Tibial nerve (tissue), 4 donors: ENCODE data around the gene ACLY. TPM values are rescaled to one million over a fixed set of nuclear protein-coding genes. Genes with fewer than 3 reads are reported as not detected.

Source experiments
- DNase-seq, 2 donors: peaks; one replicate each; pipeline ENCODE4 v3.0.0-alpha.2; 2019; ENCODE audit warnings: low spot score in 2 of 2
- H3K27ac ChIP-seq, 4 donors: fragments of 200-600 bp; sonication (generic) in 3 of 4; one replicate each; pipeline ENCODE4 v1.5.1; 2017 to 2019; ENCODE audit warnings: mild to moderate bottlenecking in 1 of 4
- H3K27me3 ChIP-seq, 2 donors: fragments of 200-600 bp; sonication (generic) in 1 of 2; one replicate each; pipeline versions ENCODE4 v1.5.1 to v1.6.0; 2017 to 2019
- H3K36me3 ChIP-seq, 3 donors: fragments of 200-600 bp; sonication (generic); one replicate each; pipeline ENCODE4 v1.5.1; 2018 to 2019
- H3K4me1 ChIP-seq, 4 donors: fragments of 200-600 bp; sonication (generic) in 3 of 4; one replicate each; pipeline ENCODE4 v1.5.1; 2017 to 2019
- H3K4me3 ChIP-seq, 4 donors: fragments of 200-600 bp; sonication (generic) in 3 of 4; one replicate each; pipeline ENCODE4 v1.5.1; 2017 to 2019; ENCODE audit warnings: mild to moderate bottlenecking in 1 of 4, moderate library complexity in 1 of 4
- H3K9me3 ChIP-seq, 4 donors: fragments of 200-600 bp; sonication (generic) in 3 of 4; one replicate each; pipeline ENCODE4 v1.5.1; 2017 to 2019
- EP300 ChIP-seq, 2 donors: sonication (generic); formaldehyde crosslinking; IDR thresholded peaks; one replicate each; pipeline ENCODE4 v1.6.1; 2017; ENCODE audit warnings: antibody characterized with exemption in 2 of 2, mild to moderate bottlenecking in 1 of 2
- POLR2A ChIP-seq, 2 donors: fragments of 450-650 bp; IDR thresholded peaks; one replicate each; pipeline ENCODE4 v1.6.1; 2017; ENCODE audit warnings: antibody characterized with exemption in 2 of 2, mild to moderate bottlenecking in 2 of 2, moderate library complexity in 2 of 2
- WGBS, 2 donors: methylation state at CpG; one replicate each; pipeline ENCODE4 v1.1.5; 2018; 5-methylcytosine and 5-hydroxymethylcytosine counted together
- total RNA-seq, 4 donors: library from RNA; depleted of rRNA; stranded (reverse); fragments of >200 nt; gene quantifications; one replicate each; pipeline ENCODE4 v1.1.0, GENCODE V29; 2016
- TF ChIP-seq, protein P1 (sequence below), 5 experiments: fragments of 200-600 bp in 3 of 5; fragments of 450-650 bp in 2 of 5; sonication (generic) in 3 of 5; IDR thresholded peaks; one replicate each; pipeline ENCODE4 v1.5.1; 2016 to 2019; ENCODE audit warnings: antibody characterized with exemption in 5 of 5, mild to moderate bottlenecking in 3 of 5, moderate library complexity in 2 of 5

Gene ACLY
- total RNA-seq, 4 donors from 2014 or later = 62.8 to 102 (median 72.6) TPM

DNA sequence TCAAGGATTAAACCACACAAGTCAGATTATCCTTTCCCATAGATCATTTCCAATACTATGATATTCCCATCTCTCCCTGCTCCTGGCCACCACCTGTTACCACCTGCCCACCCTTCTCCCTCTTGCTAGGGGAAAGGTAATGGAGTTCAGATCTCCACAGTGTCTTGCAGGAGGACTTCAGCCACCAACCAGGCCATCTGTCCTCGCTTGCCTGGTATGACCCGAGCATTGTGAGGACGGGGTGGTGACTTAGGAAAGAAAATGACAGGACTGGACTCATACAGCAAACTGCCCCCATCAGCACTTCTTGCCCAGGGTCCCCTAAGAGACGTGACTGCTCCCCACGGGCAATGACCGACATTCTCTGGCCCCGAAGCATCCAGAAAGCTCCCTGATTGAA lies 95.2 kb downstream of the ACLY start:
- Histone ChIP-seq H3K36me3 (peaks cover 0 to 67% (median 0%) of the 10 kb centered on the region in 3 donors), H3K27ac (no peak overlapping the region), H3K4me3 (no peak overlapping the region), H3K27me3 (no peaks in the 10 kb centered on the region), H3K9me3 (no peaks in the 10 kb centered on the region), H3K4me1 (peaks cover 0 to 13% (median 0%) of the 10 kb centered on the region in 4 donors)
- 78 to 79% methylated on average over 7 of the region's 7 CpGs for WGBS, 2 donors
- DNase-seq = no peak
- TF ChIP-seq EP300 (IDR thresholded peaks at IDR 0.05) (no peak), POLR2A (IDR thresholded peaks at IDR 0.05) (no peak)
- TF ChIP-seq, protein P1, sequence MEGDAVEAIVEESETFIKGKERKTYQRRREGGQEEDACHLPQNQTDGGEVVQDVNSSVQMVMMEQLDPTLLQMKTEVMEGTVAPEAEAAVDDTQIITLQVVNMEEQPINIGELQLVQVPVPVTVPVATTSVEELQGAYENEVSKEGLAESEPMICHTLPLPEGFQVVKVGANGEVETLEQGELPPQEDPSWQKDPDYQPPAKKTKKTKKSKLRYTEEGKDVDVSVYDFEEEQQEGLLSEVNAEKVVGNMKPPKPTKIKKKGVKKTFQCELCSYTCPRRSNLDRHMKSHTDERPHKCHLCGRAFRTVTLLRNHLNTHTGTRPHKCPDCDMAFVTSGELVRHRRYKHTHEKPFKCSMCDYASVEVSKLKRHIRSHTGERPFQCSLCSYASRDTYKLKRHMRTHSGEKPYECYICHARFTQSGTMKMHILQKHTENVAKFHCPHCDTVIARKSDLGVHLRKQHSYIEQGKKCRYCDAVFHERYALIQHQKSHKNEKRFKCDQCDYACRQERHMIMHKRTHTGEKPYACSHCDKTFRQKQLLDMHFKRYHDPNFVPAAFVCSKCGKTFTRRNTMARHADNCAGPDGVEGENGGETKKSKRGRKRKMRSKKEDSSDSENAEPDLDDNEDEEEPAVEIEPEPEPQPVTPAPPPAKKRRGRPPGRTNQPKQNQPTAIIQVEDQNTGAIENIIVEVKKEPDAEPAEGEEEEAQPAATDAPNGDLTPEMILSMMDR (IDR thresholded peaks at IDR 0.05) = no peak

DNA sequence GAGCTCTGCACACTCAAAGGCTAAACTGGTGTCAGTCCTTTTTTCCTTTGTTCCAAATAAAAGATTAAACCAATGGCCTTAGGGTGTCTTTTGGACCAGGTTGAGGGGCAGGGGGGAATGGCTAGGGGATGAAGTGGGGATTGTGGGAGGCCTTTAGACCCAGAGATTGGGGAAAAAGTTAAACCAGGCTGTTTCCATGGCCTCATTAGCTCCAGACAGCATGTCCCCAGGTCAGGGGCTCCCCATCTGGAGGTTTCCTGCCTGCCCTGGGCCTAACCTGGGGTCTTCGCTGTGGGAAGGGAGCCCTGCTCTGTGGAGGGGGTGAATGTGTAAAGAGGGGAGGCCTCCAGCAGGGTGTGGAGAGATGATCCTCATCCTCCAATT lies 95.6 kb downstream of the ACLY start:
- peaks cover 0 to 13% (median 0%) of the 10 kb centered on the region in 4 donors for H3K4me1 ChIP-seq
- TF ChIP-seq, protein P1 (IDR thresholded peaks at IDR 0.05) = no peak
- TF ChIP-seq POLR2A (IDR thresholded peaks at IDR 0.05) (no peak), EP300 (IDR thresholded peaks at IDR 0.05) (no peak)
- WGBS, 2 donors = 60 to 67% methylated on average over 1 of the region's 1 CpG
- no peak overlapping the region for H3K4me3 ChIP-seq
- no peaks in the 10 kb centered on the region for H3K9me3 ChIP-seq
- no peaks in the 10 kb centered on the region for H3K27me3 ChIP-seq
- no peak for DNase-seq
- peaks cover 0 to 65% (median 0%) of the 10 kb centered on the region in 3 donors for H3K36me3 ChIP-seq
- no peak overlapping the region for H3K27ac ChIP-seq

DNA sequence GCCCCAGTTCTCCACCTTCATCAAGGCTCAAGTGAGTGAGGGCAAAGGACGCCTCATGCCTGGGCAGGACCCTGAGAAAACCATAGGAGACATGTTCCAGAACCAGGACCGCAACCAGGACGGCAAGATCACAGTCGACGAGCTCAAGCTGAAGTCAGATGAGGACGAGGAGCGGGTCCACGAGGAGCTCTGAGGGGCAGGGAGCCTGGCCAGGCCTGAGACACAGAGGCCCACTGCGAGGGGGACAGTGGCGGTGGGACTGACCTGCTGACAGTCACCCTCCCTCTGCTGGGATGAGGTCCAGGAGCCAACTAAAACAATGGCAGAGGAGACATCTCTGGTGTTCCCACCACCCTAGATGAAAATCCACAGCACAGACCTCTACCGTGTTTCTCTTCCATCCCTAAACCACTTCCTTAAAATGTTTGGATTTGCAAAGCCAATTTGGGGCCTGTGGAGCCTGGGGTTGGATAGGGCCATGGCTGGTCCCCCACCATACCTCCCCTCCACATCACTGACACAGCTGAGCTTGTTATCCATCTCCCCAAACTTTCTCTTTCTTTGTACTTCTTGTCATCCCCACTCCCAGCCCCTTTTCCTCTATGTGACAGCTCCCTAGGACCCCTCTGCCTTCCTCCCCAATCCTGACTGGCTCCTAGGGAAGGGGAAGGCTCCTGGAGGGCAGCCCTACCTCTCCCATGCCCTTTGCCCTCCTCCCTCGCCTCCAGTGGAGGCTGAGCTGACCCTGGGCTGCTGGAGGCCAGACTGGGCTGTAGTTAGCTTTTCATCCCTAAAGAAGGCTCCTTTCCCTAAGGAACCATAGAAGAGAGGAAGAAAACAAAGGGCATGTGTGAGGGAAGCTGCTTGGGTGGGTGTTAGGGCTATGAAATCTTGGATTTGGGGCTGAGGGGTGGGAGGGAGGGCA lies 96.3 kb downstream of the ACLY start:
- 64 to 69% methylated on average over 9 to 12 of the region's 12 CpGs for WGBS, 2 donors
- Histone ChIP-seq H3K27me3 (no peaks in the 10 kb centered on the region), H3K4me3 (no peak overlapping the region), H3K9me3 (no peaks in the 10 kb centered on the region), H3K4me1 (peaks cover 0 to 13% (median 0%) of the 10 kb centered on the region in 4 donors), H3K36me3 (peaks cover 0 to 62% (median 0%) of the 10 kb centered on the region in 3 donors), H3K27ac (no peak overlapping the region)
- TF ChIP-seq POLR2A (IDR thresholded peaks at IDR 0.05) (no peak), EP300 (IDR thresholded peaks at IDR 0.05) (no peak)
- TF ChIP-seq, protein P1 (IDR thresholded peaks at IDR 0.05) = no peak
- no peak for DNase-seq

DNA sequence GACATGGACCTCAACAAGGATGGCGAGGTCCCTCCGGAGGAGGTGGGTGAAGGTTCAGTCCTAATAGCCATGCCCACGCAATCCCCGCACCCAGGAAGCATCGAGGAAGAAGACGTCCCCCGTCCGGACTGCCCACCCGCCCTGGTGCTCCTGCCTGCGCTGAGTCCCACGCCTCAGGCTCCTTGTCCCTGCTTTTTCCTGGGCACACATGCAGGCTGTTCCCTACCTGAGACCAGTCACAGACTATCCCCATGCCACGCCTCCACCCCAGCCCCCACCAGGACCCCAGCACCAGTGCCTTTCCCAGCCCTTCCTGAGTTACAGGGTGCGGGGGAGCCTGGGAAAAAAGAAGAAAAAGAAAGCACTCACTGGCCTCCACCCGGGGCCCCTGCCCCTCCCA lies 97.0 kb downstream of the ACLY start:
- Histone ChIP-seq H3K4me1 (peaks cover 0 to 13% (median 0%) of the 10 kb centered on the region in 4 donors), H3K27ac (no peak overlapping the region), H3K36me3 (peaks cover 0 to 61% (median 0%) of the 10 kb centered on the region in 3 donors), H3K4me3 (no peak overlapping the region), H3K27me3 (no peaks in the 10 kb centered on the region), H3K9me3 (no peaks in the 10 kb centered on the region)
- WGBS, 2 donors = 83 to 86% methylated on average over 14 of the region's 14 CpGs
- DNase-seq = no peak
- no peak for TF ChIP-seq POLR2A (IDR thresholded peaks at IDR 0.05)
- TF ChIP-seq, protein P1 (IDR thresholded peaks at IDR 0.05) = no peak
- no peak for TF ChIP-seq EP300 (IDR thresholded peaks at IDR 0.05)

DNA sequence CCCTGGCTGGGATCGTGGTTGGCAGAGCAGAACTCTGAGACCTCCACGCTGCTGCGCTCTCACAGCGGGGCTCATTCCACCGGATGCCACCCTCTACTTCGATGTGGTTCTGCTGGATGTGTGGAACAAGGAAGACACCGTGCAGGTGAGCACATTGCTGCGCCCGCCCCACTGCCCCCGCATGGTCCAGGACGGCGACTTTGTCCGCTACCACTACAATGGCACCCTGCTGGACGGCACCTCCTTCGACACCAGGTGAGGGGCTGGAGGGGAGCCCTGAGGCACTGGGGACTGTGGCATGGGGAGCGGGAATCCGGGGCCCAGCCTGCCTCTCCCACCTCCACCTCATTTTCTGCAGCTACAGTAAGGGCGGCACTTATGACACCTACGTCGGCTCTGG lies 100.7 kb downstream of the ACLY start:
- WGBS, 2 donors = 95 to 98% methylated on average over 20 of the region's 20 CpGs
- DNase-seq = no peak
- Histone ChIP-seq H3K36me3 (peaks cover 0 to 33% (median 0%) of the 10 kb centered on the region in 3 donors), H3K27me3 (no peaks in the 10 kb centered on the region), H3K4me3 (no peak overlapping the region), H3K9me3 (no peaks in the 10 kb centered on the region), H3K27ac (no peak overlapping the region), H3K4me1 (peaks cover 0 to 13% (median 4%) of the 10 kb centered on the region in 4 donors)
- TF ChIP-seq POLR2A (IDR thresholded peaks at IDR 0.05) (no peak), EP300 (IDR thresholded peaks at IDR 0.05) (no peak)
- TF ChIP-seq, protein P1 (IDR thresholded peaks at IDR 0.05) = no peak
